A549 (cell line): ENCODE measurements around the gene TRIM10.

Experiments used
- ZC3H11A ChIP-seq: fragments of 450-650 bp; IDR thresholded peaks from 2 replicates; pipeline ENCODE4 v1.6.1; 2014; ENCODE audit warnings: antibody characterized with exemption, mild to moderate bottlenecking
- TF ChIP-seq, protein P1 (sequence below): fragments of >200 bp; sonication (Bioruptor Twin); formaldehyde crosslinking; IDR thresholded peaks from 3 replicates; pipeline ENCODE4 v1.5.1; 2016

DNA sequence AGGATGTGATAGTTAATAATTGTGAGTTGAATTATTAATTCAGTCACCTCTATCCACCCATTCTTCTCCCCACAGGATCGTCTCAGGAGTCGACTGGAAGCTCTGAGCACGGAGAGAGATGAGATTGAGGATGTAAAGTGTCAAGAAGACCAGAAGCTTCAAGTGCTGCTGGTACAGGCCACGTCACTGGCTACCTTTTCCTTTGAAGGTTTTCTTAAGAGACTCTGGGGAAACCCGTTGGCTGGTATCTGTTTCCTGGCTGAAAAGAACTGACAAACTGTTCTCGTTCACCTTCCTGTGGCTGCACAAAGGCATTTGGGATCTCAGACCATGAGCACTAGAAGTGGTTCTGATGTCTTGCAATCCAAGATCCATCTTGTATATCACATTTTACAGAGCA, 6.1 kb upstream of the TRIM10 start:
- TF ChIP-seq ZC3H11A = no peak
- TF ChIP-seq, protein P1, sequence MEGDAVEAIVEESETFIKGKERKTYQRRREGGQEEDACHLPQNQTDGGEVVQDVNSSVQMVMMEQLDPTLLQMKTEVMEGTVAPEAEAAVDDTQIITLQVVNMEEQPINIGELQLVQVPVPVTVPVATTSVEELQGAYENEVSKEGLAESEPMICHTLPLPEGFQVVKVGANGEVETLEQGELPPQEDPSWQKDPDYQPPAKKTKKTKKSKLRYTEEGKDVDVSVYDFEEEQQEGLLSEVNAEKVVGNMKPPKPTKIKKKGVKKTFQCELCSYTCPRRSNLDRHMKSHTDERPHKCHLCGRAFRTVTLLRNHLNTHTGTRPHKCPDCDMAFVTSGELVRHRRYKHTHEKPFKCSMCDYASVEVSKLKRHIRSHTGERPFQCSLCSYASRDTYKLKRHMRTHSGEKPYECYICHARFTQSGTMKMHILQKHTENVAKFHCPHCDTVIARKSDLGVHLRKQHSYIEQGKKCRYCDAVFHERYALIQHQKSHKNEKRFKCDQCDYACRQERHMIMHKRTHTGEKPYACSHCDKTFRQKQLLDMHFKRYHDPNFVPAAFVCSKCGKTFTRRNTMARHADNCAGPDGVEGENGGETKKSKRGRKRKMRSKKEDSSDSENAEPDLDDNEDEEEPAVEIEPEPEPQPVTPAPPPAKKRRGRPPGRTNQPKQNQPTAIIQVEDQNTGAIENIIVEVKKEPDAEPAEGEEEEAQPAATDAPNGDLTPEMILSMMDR = no peak
